Measurements from ENCODE around the gene REPS2.

DNA sequence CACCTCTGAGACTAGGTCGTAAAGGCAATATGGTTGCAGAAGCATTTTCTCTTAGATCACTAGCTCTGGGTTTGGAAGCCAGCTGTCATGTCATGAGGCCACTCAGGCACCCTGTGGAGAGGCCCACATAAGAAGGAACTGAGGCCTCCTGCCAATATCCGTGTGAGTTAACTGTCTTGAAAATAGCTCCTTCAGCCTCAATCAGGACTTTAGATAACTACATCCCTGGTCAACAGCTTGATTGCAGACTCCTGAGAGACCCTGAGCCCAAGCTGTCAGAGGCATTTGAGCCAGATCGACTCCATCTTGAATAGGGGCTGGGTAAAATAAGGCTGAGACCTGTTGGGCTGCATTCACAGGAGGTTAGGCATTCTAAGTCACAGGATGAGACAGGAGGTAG is 15.1 kb upstream of the REPS2 start:
- TF ChIP-seq POLR2AphosphoS5 (IDR thresholded peaks at IDR 0.05; ENCODE audit: low read depth) (no peak), CREB1 (CRISPR knock-in tag; IDR thresholded peaks at IDR 0.05; ENCODE audit: low read depth) (no peak), EZH2 (IDR thresholded peaks at IDR 0.05; ENCODE audit: low read depth, unreplicated experiment) (no peak), EZH2phosphoT487 (IDR thresholded peaks at IDR 0.05; ENCODE audit: unreplicated experiment) (no peak), JUNB (IDR thresholded peaks at IDR 0.05; ENCODE audit: unreplicated experiment) (no peak), NANOG (IDR thresholded peaks at IDR 0.05; ENCODE audit: borderline replicate concordance) (no peak)
- TF ChIP-seq, protein P1, sequence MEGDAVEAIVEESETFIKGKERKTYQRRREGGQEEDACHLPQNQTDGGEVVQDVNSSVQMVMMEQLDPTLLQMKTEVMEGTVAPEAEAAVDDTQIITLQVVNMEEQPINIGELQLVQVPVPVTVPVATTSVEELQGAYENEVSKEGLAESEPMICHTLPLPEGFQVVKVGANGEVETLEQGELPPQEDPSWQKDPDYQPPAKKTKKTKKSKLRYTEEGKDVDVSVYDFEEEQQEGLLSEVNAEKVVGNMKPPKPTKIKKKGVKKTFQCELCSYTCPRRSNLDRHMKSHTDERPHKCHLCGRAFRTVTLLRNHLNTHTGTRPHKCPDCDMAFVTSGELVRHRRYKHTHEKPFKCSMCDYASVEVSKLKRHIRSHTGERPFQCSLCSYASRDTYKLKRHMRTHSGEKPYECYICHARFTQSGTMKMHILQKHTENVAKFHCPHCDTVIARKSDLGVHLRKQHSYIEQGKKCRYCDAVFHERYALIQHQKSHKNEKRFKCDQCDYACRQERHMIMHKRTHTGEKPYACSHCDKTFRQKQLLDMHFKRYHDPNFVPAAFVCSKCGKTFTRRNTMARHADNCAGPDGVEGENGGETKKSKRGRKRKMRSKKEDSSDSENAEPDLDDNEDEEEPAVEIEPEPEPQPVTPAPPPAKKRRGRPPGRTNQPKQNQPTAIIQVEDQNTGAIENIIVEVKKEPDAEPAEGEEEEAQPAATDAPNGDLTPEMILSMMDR (conservative IDR thresholded peaks at IDR 0.05; ENCODE audit: low read depth in 2 of 2) = no peak
- TF ChIP-seq, protein P2, sequence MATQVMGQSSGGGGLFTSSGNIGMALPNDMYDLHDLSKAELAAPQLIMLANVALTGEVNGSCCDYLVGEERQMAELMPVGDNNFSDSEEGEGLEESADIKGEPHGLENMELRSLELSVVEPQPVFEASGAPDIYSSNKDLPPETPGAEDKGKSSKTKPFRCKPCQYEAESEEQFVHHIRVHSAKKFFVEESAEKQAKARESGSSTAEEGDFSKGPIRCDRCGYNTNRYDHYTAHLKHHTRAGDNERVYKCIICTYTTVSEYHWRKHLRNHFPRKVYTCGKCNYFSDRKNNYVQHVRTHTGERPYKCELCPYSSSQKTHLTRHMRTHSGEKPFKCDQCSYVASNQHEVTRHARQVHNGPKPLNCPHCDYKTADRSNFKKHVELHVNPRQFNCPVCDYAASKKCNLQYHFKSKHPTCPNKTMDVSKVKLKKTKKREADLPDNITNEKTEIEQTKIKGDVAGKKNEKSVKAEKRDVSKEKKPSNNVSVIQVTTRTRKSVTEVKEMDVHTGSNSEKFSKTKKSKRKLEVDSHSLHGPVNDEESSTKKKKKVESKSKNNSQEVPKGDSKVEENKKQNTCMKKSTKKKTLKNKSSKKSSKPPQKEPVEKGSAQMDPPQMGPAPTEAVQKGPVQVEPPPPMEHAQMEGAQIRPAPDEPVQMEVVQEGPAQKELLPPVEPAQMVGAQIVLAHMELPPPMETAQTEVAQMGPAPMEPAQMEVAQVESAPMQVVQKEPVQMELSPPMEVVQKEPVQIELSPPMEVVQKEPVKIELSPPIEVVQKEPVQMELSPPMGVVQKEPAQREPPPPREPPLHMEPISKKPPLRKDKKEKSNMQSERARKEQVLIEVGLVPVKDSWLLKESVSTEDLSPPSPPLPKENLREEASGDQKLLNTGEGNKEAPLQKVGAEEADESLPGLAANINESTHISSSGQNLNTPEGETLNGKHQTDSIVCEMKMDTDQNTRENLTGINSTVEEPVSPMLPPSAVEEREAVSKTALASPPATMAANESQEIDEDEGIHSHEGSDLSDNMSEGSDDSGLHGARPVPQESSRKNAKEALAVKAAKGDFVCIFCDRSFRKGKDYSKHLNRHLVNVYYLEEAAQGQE (IDR thresholded peaks at IDR 0.05; ENCODE audit: unreplicated experiment) = no peak
- TF ChIP-seq, protein P3, sequence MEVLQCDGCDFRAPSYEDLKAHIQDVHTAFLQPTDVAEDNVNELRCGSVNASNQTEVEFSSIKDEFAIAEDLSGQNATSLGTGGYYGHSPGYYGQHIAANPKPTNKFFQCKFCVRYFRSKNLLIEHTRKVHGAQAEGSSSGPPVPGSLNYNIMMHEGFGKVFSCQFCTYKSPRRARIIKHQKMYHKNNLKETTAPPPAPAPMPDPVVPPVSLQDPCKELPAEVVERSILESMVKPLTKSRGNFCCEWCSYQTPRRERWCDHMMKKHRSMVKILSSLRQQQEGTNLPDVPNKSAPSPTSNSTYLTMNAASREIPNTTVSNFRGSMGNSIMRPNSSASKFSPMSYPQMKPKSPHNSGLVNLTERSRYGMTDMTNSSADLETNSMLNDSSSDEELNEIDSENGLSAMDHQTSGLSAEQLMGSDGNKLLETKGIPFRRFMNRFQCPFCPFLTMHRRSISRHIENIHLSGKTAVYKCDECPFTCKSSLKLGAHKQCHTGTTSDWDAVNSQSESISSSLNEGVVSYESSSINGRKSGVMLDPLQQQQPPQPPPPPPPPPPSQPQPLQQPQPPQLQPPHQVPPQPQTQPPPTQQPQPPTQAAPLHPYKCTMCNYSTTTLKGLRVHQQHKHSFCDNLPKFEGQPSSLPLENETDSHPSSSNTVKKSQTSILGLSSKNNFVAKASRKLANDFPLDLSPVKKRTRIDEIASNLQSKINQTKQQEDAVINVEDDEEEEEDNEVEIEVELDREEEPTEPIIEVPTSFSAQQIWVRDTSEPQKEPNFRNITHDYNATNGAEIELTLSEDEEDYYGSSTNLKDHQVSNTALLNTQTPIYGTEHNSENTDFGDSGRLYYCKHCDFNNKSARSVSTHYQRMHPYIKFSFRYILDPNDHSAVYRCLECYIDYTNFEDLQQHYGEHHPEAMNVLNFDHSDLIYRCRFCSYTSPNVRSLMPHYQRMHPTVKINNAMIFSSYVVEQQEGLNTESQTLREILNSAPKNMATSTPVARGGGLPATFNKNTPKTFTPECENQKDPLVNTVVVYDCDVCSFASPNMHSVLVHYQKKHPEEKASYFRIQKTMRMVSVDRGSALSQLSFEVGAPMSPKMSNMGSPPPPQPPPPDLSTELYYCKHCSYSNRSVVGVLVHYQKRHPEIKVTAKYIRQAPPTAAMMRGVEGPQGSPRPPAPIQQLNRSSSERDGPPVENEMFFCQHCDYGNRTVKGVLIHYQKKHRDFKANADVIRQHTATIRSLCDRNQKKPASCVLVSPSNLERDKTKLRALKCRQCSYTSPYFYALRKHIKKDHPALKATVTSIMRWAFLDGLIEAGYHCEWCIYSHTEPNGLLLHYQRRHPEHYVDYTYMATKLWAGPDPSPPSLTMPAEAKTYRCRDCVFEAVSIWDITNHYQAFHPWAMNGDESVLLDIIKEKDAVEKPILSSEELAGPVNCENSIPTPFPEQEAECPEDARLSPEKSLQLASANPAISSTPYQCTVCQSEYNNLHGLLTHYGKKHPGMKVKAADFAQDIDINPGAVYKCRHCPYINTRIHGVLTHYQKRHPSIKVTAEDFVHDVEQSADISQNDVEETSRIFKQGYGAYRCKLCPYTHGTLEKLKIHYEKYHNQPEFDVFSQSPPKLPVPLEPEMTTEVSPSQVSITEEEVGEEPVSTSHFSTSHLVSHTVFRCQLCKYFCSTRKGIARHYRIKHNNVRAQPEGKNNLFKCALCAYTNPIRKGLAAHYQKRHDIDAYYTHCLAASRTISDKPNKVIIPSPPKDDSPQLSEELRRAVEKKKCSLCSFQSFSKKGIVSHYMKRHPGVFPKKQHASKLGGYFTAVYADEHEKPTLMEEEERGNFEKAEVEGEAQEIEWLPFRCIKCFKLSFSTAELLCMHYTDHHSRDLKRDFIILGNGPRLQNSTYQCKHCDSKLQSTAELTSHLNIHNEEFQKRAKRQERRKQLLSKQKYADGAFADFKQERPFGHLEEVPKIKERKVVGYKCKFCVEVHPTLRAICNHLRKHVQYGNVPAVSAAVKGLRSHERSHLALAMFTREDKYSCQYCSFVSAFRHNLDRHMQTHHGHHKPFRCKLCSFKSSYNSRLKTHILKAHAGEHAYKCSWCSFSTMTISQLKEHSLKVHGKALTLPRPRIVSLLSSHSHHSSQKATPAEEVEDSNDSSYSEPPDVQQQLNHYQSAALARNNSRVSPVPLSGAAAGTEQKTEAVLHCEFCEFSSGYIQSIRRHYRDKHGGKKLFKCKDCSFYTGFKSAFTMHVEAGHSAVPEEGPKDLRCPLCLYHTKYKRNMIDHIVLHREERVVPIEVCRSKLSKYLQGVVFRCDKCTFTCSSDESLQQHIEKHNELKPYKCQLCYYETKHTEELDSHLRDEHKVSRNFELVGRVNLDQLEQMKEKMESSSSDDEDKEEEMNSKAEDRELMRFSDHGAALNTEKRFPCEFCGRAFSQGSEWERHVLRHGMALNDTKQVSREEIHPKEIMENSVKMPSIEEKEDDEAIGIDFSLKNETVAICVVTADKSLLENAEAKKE (CRISPR knock-in tag; IDR thresholded peaks at IDR 0.05) = no peak

Data from GM23338 (cell line).